Liver (tissue), 9 donors: ENCODE data around the gene CDH24. TPM values are rescaled to one million over a fixed set of nuclear protein-coding genes. Genes with fewer than 3 reads are reported as not detected.
A peak's percentile ranks its signal among the peaks of the same experiment; 100 is the strongest.

Experiments
- DNase-seq: peaks from one replicate; pipeline ENCODE4 v3.0.0-alpha.2; 2017; ENCODE audit warnings: low spot score
- H3K27ac ChIP-seq, 2 donors: one replicate each; pipeline ENCODE4 v1.7.0; 2013; ENCODE audit warnings: inconsistent platforms in 2 of 2, low read length in 2 of 2, control low read depth in 1 of 2, low read depth in 1 of 2, mild to moderate bottlenecking in 1 of 2
- H3K27me3 ChIP-seq, 4 donors: one replicate each; pipeline versions ENCODE4 v1.6.1 to v1.7.0; 2013; ENCODE audit warnings: low read length in 3 of 4, inconsistent platforms in 1 of 4, mild to moderate bottlenecking in 1 of 4, moderate library complexity in 1 of 4; ENCODE audit not compliant: control insufficient read depth in 4 of 4, insufficient read depth in 4 of 4
- H3K36me3 ChIP-seq, 4 donors: one replicate each; pipeline versions ENCODE4 v1.6.1 to v1.7.0; 2013; ENCODE audit warnings: low read length in 3 of 4, mild to moderate bottlenecking in 3 of 4, low read depth in 1 of 4, moderate library complexity in 1 of 4; ENCODE audit not compliant: control insufficient read depth in 4 of 4, insufficient read depth in 3 of 4
- H3K4me1 ChIP-seq, 4 donors: one replicate each; pipeline versions ENCODE4 v1.6.1 to v1.7.0; 2013; ENCODE audit warnings: low read length in 3 of 4, mild to moderate bottlenecking in 3 of 4, moderate library complexity in 1 of 4; ENCODE audit not compliant: control insufficient read depth in 4 of 4, insufficient read depth in 4 of 4
- H3K4me3 ChIP-seq, 3 donors: one replicate each; pipeline versions ENCODE4 v1.6.1 to v1.7.0; 2013; ENCODE audit warnings: low read length in 3 of 3, control low read depth in 1 of 3, low read depth in 1 of 3, mild to moderate bottlenecking in 1 of 3
- H3K9ac ChIP-seq, 2 donors: one replicate each; pipeline ENCODE4 v1.7.0; 2013; ENCODE audit warnings: low read length in 2 of 2, mild to moderate bottlenecking in 2 of 2, moderate library complexity in 2 of 2, control low read depth in 1 of 2, low read depth in 1 of 2
- H3K9me3 ChIP-seq, 4 donors: one replicate each; pipeline versions ENCODE4 v1.6.1 to v1.7.0; 2013; ENCODE audit warnings: low read length in 3 of 4; ENCODE audit not compliant: control insufficient read depth in 4 of 4
- ATF3 ChIP-seq: IDR thresholded peaks from 2 replicates; pipeline ENCODE4 v1.6.1; 2016; ENCODE audit warnings: antibody characterized with exemption
- CTCF ChIP-seq: fragments of 150-350 bp; IDR thresholded peaks from 2 replicates; pipeline ENCODE4 v1.5.1; 2017; ENCODE audit warnings: improper control_type of control experiment, low read depth, low read length; ENCODE audit not compliant: missing input control
- EGR1 ChIP-seq, 2 donors: IDR thresholded peaks; 2 replicates each; pipeline ENCODE4 v1.6.1; 2016 to 2018; ENCODE audit warnings: antibody characterized with exemption in 2 of 2, low read depth in 2 of 2
- FOXA1 ChIP-seq: IDR thresholded peaks from 2 replicates; pipeline ENCODE4 v1.6.1; 2016; ENCODE audit warnings: antibody characterized with exemption
- FOXA2 ChIP-seq: IDR thresholded peaks from 2 replicates; pipeline ENCODE4 v1.6.1; 2016; ENCODE audit warnings: antibody characterized with exemption
- GABPA ChIP-seq, 2 donors: IDR thresholded peaks in 1 of 2; conservative IDR thresholded peaks in 1 of 2; 2 replicates each; pipeline ENCODE4 v1.6.1; 2016; ENCODE audit warnings: antibody characterized with exemption in 2 of 2, mild to moderate bottlenecking in 1 of 2, moderate library complexity in 1 of 2
- HNF4A ChIP-seq, 2 donors: conservative IDR thresholded peaks; 2 replicates each; pipeline ENCODE4 v1.6.1; 2016; ENCODE audit warnings: antibody characterized with exemption in 2 of 2, mild to moderate bottlenecking in 2 of 2
- HNF4G ChIP-seq: IDR thresholded peaks from 2 replicates; pipeline ENCODE4 v1.6.1; 2016; ENCODE audit warnings: antibody characterized with exemption
- JUND ChIP-seq, 2 donors: IDR thresholded peaks; 2 replicates each; pipeline ENCODE4 v1.6.1; 2016; ENCODE audit warnings: antibody characterized with exemption in 2 of 2
- MAX ChIP-seq: IDR thresholded peaks from 2 replicates; pipeline ENCODE4 v1.6.1; 2016; ENCODE audit warnings: antibody characterized with exemption
- NR2F2 ChIP-seq: IDR thresholded peaks from 2 replicates; pipeline ENCODE4 v1.6.1; 2016; ENCODE audit warnings: antibody characterized with exemption
- RAD21 ChIP-seq, 2 donors: IDR thresholded peaks; 2 replicates each; pipeline ENCODE4 v1.6.1; 2016; ENCODE audit warnings: antibody characterized with exemption in 2 of 2, mild to moderate bottlenecking in 2 of 2
- REST ChIP-seq: IDR thresholded peaks from 2 replicates; pipeline ENCODE4 v1.6.1; 2016; ENCODE audit warnings: antibody characterized with exemption, mild to moderate bottlenecking
- RXRA ChIP-seq, 2 donors: IDR thresholded peaks; 2 replicates each; pipeline ENCODE4 v1.6.1; 2017 to 2018; ENCODE audit warnings: antibody characterized with exemption in 2 of 2, mild to moderate bottlenecking in 1 of 2
- SP1 ChIP-seq: IDR thresholded peaks from 2 replicates; pipeline ENCODE4 v1.6.1; 2018; ENCODE audit warnings: antibody characterized with exemption, mild to moderate bottlenecking
- TAF1 ChIP-seq: conservative IDR thresholded peaks from 2 replicates; pipeline ENCODE4 v1.6.1; 2016; ENCODE audit warnings: antibody characterized with exemption, mild to moderate bottlenecking
- YY1 ChIP-seq: IDR thresholded peaks from 2 replicates; pipeline ENCODE4 v1.6.1; 2016; ENCODE audit warnings: antibody characterized with exemption, mild to moderate bottlenecking
- ZBTB33 ChIP-seq: IDR thresholded peaks from 2 replicates; pipeline ENCODE4 v1.6.1; 2016; ENCODE audit warnings: antibody characterized with exemption
- WGBS: extraction: QIAGEN DNeasy Blood & Tissue Kit; methylation state at CpG from one replicate; pipeline ENCODE4 v1.1.7; 2013; 5-methylcytosine and 5-hydroxymethylcytosine counted together
- polyA plus RNA-seq, 2 donors: library from polyadenylated mRNA; stranded (reverse) in 1 of 2; unstranded in 1 of 2; fragments of 200-250 nt in 1 of 2; fragments of >200 nt in 1 of 2; fragmentation: Nextera tagmentation in 1 of 2; extraction: Ambion mirVana in 1 of 2; gene quantifications; one replicate each; pipeline versions ENCODE4 v1.2.1 to v1.2.3, GENCODE V29; 2013 to 2015
- total RNA-seq, 2 donors: library from RNA; depleted of rRNA; stranded (reverse); fragments of >200 nt; gene quantifications; one replicate each; pipeline ENCODE4 v1.2.3, GENCODE V29; 2014
- donor health status: healthy.
- donor health status: healthy.
- donor health status: healthy.
- donor health status: healthy.
- donor health status: healthy.

Gene CDH24
- total and polyA plus RNA-seq, 4 donors = 0.23 to 0.50 (median 0.38) TPM; not detected in 1

- Histone ChIP-seq H3K27ac (peak within 1 kb of the TSS; percentile 91 to 95), H3K27me3 (no peaks in the 10 kb centered on the region), H3K4me1 (peaks cover 5 to 12% (median 8%) of the 10 kb centered on the region in 4 donors), H3K36me3 (peaks cover 6 to 16% (median 13%) of the 10 kb centered on the region in 4 donors), H3K4me3 (peak within 1 kb of the TSS; percentile 78 to 91 (median 83)), H3K9ac (peak within 1 kb of the TSS; percentile 81 to 94), H3K9me3 (no peaks in the 10 kb centered on the region)
- TF ChIP-seq MAX (peak; percentile 79), RAD21 (IDR thresholded peaks at IDR 0.05) (peak in 1 of 2 donors; percentile 13), TAF1 (peak; percentile 67), RXRA (IDR thresholded peaks at IDR 0.05) (peak; percentile 40 to 50), YY1 (peak; percentile 100), EGR1 (IDR thresholded peaks at IDR 0.05; ENCODE audit: low read depth in 2 of 2) (peak in 1 of 2 donors; percentile 30), JUND (IDR thresholded peaks at IDR 0.05) (peak in 1 of 2 donors; percentile 38), GABPA (IDR thresholded peaks at IDR 0.05 in 1 of 2, conservative IDR thresholded peaks at IDR 0.05 in 1 of 2) (peak; percentile 61 to 92), FOXA2 (no peak), SP1 (peak; percentile 48), FOXA1 (no peak), ATF3 (peak; percentile 71), CTCF (no peak), REST (peak; percentile 78), HNF4A (conservative IDR thresholded peaks at IDR 0.05) (peak in 1 of 2 donors; percentile 40), NR2F2 (peak; percentile 57), HNF4G (no peak), ZBTB33 (peak; percentile 82)
- peak; percentile 89 for DNase-seq
- WGBS = under 1% methylated on average over 36 of the region's 36 CpGs
These were observed 22.6 kb downstream of the CDH24 start, which contains the start of gene PSMB5 for GRCh38 chr14:23034498-23035302. PSMB5 (minus strand) TSS chr14:23034900; CDS start chr14:23034881, 19 bp downstream.
